Mesenteric fat pad (tissue), 1 donor: ENCODE data around the gene GALNT13. TPM values are rescaled to one million over a fixed set of nuclear protein-coding genes. Genes with fewer than 3 reads are reported as not detected.

Experiments
- DNase-seq: peaks from one replicate; pipeline ENCODE4 v3.0.0-alpha.2; 2020; ENCODE audit warnings: low spot score
- total RNA-seq: library from RNA; stranded (reverse); fragmentation: NEBNext Ultra II Directional; extraction: Animal tissue kit (Norgen Biotek cat#: 25700); gene quantifications from one replicate; pipeline ENCODE4 v1.2.1, GENCODE V29; 2021
- donor health status: DM: yes; HTN: yes; CAD: no.

The GALNT13 gene
- total RNA-seq, 1 donor from 2014 or later, result 3.1 TPM

DNA sequence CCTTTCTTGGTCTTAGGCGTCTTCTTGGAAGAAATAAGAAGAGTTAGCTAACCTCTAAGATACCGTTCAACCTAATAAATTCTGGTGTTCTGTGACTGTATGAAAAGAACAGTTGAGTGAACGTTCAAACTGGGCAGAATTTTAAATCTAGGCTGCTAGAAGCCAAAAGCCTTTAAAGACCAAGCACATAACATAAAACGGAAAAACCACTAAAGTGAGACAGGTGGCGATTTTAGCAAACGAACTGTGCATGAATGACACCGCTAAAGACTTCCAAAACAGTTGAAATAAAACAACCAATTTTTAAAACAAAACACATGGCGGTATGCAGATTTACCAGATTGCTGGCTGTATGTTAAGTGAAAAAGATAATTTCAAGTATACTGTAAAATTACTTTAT, 73.1 kb downstream of the GALNT13 start:
- DNase-seq, result no peak

DNA sequence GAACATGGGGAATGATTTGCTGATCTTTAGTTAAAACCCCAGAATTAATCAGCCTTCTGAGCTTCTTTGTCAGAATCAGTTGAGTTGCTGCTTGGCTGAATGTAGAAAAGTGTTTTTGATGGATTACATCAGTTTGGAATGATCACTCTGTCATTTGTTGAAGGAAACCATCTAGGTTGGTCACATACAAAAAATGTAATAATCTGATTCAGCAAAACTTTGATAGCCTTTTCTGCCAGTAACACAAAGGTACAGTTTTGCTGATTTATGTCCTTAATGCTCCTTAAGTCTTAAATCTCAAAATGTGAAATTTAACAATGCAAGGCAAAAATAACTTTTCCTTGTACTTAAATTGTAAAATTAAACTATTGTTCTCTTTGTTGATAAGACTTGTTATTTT, 74.3 kb downstream of the GALNT13 start:
- DNase-seq, result no peak

DNA sequence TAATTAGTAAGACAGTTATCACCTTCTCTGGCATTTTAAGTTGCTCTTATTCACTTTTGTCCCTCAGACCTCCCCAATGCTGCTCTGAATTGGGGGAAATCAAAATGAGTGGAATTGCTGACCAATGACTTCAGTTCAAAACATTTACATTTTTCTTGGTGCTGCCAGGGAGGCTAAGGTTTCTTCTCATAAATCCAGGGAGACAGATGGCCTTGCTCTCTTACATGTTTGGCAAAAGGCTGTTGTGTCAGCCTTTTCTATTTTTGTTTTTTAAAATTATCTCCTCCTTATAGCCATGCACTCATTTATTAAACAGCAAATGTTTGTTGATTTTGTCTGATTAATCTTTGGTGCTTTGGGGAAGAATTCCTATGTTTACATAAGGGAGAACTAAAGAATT, 82.0 kb downstream of the GALNT13 start:
- no peak for DNase-seq

DNA sequence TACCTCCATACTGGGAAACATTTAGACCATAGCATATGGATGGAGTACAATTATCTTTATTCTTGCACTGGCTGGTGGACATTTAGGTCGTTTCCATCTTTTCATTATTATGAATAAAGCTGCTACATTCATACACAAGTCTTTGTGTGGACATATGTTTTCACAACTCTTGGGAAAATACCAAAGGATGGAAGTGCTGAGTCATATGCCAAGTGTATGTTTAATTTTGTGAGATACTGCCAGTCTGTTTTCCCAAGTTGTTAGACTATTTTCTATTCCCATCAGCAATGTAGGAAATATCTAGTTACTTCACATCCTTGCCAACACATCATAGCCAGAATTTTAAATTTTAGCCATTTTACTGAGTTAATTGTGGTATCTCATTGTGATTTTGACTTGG, 91.5 kb downstream of the GALNT13 start:
- DNase-seq, result no peak

DNA sequence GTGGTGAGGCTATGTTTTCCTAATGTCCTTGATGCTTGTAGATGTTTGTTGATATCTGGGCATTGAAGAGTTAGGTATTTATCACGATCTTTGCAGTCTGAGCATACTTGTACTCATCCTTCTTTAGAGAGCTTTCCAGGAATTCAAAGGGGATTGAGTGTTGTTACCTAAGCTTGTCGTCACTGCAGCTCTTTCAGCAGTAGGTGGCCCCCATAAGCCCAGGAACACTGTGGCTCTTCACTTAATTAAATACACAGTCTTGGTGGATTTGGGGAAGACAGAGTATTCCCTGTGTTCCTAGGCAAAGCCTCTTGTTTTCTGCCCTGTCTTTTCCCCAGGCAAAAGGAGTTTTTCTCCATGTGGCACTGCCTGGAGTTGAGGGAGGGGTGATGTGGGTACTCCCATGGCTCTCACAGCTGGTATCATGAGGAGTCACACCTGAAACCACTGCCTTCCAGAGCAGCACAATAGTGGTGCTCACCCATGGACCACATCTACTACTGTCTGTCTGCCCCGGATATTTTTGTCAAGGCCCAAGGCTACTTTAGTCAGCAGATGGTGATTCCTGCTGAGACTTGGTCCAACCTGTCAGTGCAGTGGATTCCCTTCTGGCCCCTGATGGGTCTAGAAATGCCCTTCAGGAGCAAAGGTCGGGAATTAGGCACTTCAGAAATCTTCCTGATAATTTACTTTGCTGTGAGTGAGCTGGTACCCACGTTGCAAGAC, 95.7 kb downstream of the GALNT13 start:
- DNase-seq, result no peak

DNA sequence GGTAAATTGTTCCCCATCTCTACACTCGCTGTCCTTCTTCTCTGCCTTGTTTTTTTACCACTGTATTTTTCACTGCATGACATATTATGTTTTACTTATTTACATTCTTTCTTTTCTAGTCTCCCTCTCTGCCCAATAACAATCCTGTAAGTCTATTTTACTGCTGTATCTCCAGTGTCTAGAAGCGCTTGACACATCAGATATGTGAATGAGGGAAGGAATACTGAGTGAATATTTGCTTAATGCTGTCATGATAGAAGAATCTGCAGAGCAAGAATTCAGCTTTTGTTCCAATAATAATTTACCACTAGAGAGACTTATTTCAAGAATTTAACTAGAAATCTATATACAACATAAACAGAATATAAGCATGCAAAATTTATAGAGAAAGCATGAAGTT, 99.5 kb downstream of the GALNT13 start:
- DNase-seq, result no peak

DNA sequence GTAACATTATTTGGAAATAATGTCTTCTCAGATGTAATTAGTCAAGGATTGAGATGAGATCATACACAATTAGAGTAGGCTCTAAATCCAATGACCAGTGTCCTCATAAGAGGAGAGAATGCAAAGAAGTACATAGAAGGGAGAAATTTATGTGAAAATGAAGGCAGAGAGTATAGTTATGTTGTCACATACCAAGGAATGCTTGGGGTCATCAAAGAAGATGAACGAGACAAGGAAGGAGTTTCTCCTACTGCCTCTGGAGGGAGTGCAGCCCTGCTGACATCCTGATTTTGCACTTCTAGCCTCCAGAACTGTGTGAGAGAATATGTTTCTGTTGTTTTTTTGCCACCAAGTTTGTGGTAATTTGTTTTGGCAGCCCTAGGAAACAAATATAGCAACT, 100.1 kb downstream of the GALNT13 start:
- DNase-seq, result no peak

DNA sequence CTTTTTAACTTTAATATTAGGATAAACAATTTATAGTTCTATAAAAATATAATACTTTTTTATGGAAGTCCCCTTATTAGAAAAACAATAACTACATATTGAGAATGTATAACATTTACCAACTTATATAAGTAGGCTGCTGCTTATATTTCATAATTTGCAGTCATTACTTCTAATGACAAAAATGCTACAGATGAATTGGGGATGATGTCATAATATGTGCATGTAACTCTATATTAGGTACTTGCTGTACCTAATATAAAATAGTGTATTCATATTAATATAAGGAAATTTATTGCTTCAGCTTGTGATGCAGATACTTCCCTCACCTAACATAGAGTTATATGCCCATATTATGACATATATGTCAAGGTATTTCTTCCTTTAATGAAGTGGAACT, 100.7 kb downstream of the GALNT13 start:
- DNase-seq, result no peak

DNA sequence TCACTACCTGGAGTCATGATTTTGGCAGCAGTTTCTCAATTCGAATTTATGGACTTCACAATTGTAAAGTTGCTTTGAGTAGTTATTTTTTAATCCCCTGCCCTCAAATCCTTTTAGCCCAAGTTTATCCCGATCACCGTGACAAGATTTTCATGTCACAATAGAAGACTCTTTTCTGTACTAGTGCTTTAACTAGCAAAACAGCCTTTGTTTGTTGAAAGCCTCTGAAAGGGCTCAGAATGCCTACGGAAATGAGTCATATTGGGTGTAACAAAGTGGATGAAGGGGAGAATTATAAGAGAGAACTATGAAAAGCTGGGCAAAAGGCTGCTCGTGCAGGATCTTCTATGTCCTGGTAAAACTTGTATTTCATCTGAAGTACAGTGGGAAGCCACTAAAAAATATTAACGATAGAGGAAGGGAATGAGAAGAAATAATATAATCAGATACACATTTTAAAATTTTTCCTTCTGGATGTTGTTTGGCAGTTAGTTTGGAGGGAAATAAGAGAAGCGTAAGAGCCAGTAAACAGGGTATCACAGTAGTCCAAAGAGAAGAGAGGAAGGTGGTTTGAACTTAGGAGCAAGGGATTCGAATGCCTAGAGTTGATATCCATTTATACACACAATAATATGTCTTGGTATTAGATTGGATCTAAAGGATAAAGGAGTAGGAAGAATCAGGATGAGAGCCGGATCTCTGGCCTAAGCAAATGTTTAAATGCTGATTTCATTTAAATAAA, 114.9 kb downstream of the GALNT13 start:
- DNase-seq, result no peak

DNA sequence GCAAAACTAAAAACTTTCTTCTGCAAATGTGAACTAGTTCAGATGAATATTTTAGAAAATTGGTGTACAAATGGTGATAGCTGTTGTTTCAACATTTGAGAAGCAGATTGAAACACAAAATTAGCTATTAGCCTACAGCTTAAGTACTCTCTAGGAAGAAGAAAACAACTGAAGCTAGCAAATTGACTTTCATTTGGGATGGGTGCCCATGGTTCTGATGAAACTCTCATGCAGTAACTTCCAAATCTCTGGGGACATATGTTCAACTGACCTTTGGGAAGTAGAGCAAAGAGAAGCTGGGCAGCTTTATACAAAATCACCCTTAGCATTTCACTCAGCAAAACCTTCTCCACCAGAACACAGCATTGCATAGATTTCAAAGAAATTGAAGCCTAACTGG, 119.0 kb downstream of the GALNT13 start:
- DNase-seq, result no peak

DNA sequence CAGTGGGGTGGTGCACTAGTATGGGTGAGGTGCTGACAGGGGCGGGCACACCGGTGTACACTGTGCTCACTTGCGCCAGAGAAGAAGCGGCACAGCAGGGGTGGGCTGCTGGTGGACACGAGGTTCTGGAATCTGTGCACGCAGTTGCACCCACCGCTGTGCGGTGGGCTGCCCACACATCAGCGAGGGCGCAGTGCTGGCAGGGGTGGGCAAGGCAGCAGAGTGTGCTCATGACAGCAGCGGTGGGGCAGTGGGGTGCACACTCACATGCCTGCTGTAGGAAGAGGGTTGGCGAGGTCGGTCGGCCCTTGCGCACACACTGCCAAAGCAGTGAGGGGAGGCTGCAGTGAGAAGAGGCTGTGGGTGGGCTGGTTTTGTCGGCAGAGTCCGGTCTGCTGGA, 141.8 kb downstream of the GALNT13 start:
- DNase-seq, result no peak

DNA sequence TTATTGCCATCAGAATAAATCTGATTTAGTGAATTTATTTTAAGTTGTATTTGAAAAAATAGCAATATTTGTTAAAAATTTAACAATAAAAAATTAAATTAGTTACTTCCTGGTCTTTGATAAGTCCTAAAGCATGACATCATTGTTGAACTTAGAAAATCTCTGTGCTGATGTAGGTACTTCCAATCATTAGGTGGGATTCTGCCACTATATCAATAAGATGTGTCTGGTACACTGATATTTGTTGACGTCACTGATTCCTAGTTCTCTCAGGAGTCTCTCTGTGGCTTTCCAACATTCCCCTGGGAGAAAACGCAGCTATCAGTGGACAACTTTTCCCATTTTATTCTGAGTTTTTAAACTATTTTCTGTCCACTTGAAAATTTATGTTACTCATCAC, 143.5 kb downstream of the GALNT13 start:
- no peak for DNase-seq

DNA sequence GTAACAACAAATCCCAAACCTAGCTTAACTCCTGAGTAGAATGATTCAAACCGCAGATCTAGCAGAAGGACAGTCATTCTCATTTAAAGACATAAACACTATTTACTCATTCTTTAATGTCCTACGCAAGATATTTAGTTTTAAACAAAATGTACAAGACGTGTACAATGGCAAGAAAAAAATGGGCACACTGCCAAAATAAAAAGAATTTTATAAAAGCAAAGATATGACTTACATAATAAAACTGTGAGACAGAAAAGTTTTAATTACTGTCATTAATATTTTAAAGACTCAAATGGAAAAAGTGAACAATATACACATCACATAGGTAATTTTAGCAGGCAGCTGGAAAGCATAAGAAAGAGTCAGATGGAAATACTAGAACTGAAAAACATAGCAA, 157.8 kb downstream of the GALNT13 start:
- no peak for DNase-seq

DNA sequence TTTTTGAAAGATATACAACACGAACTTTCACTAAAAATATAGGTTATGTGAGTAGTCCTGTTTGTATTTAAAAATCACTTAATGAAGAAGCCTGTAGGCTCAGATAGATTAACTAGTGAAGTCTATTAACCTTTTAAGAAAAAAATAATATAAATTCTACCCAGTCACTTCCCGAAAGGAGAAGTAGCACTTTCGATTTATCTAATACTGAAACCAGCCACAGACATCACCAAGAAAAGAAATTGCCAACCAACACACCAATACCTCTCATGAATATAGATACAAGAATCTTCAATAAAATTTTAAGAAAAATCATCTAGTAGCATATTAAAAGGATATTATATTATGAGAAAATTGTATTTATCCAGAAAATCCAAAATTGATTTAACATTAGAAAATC, 160.5 kb downstream of the GALNT13 start:
- DNase-seq, result no peak

DNA sequence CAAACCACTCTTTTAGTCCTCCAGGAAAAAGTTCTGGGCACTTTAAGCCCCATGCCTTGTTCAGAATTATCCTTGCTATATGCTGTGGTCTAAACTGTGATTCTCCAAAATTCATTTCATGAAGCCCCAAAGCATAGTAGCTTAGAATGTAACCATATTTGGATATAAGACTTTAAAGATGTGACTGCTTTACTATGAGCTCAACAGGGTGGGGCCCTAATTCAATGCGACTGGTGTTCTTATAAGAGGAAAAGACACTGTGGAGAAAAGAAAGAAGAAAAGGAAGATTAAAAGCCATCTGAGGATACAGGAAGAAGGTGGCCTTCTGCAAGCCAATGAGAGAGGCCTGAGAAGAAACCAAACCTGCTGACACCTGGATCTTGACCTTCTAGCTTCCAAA, 174.8 kb downstream of the GALNT13 start:
- DNase-seq, result no peak

DNA sequence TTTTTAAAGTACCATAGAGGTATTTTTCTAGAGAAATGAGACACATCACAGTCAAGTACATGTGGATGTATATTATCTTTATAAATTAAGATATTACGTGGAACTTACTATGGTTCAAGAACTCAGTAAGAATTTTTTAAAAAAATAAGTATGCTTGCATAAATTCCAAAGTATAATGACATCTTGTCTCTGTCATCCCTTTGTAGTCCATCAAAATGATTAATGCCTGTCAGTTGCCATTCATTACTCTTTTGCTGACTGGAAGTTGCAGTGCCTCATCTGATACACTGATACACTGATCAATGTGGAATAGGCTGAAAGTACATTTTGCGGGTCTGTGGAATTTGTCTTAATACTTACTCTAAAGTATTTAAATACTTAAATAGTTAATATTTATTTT, 177.2 kb downstream of the GALNT13 start:
- no peak for DNase-seq

DNA sequence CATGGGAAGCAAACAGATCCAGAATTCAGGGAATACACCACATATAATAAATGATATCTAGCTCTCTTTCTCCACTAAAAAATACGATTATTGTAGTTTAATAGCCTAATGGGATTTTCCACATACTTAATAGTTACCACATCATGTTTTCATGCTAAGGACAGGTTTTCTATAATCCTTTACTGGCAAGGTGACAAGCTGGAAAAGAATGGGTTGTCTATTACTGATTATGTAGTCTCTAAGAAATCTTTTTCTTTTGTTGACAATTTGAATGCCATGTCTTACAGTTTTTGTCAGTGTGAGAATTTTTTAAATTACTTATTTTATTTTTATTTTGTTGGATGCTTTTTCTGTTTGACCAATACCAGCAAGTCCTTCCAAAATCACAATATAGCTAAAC, 177.8 kb downstream of the GALNT13 start:
- no peak for DNase-seq

DNA sequence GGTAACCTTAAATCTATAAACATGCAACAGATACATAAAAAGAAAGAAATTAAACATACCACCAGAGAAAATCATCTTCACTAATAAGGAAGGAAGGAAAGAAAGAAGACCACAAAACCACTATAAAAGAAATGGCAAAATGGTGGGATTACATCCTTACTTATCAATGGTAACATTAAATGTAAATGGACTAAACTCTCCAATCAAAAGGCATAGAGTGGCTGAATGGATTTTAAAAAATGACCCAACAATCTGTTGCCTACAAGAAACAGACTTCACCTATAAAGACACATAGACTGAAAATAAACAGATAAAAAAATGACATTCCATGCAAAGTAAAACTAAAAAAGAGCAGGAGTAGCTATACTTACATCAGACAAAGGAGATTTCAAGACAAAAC, 195.4 kb downstream of the GALNT13 start:
- DNase-seq, result no peak

DNA sequence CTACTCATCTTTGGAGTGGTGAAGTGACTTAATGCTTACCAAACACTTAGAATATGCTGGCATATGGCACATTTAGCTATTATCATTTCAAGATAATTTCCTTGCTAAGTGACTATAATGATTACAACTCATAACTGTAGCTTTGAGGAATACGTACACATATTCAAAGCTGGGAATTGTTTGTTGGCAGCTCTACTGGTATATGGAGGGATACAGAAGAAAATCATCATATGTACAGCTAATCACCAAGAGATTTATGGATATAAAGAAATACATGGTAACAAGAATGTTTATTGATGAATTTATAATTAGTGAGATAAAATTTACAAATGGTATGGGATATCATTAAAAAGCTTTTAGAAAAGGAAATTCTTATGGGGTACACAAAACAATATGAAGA, 207.2 kb downstream of the GALNT13 start:
- DNase-seq, result no peak

DNA sequence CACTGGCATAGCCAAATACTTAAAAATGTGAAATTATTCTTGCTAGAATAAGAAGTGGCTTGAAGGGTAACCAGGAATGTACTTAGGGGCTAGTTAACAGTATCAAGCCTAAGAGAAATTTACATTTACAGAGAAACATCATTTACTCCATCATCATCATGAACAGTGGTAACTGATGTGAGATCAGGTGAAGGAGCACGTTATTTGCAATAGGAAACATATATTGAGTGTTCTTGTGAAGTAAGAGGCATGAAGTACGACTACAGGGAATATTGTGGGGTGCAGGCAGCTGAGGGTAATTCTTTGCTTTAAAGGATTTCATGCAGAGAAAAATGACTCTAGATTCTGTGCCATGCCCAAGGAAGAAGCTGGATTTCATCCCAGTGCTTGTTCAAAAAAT, 220.8 kb downstream of the GALNT13 start:
- no peak for DNase-seq

DNA sequence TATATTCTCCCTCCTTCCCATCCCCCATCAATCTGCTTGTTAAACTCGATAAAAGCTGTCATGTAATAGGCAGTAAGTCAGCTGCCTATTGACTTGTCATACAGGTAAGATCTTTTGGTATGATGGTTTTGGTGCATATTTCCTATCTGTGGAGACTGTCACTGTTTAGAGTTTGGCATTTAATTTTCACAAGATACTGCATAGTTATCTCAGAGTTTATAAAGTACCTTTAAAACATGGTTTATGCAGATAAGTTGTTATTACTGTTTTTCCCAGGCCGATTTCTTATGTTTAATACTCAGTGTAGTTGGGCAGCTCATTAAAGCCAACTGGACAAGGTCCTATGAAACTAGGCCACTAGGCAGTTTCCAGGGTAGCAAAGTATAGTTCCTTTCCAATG, 222.1 kb downstream of the GALNT13 start:
- no peak for DNase-seq

DNA sequence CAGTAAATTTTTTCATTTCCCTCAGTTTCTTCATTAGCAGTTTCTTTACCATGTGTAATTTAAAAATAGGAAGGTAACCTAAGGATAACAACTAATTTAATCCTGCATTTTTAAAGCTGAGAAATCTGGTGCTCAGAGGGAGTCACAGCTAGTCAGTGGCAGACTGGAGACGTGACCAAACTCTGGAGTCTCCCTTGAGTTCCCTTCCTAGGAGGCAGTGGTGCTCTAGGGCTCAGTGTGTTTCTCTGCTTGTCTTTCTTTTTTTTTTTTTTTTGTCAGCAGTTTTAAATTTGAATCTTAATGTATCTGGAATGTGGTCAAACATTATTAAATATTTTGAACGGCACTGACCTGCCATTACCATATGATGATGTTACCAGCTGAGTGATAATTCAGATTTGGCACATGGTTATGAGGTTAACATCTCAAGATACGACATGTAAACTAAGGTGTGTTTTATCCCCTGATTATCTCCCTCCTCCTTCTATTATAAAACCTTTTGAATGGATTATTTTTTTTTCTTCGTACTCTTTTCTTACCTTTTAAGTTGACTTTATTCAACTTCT, 226.2 kb downstream of the GALNT13 start:
- DNase-seq, result no peak

DNA sequence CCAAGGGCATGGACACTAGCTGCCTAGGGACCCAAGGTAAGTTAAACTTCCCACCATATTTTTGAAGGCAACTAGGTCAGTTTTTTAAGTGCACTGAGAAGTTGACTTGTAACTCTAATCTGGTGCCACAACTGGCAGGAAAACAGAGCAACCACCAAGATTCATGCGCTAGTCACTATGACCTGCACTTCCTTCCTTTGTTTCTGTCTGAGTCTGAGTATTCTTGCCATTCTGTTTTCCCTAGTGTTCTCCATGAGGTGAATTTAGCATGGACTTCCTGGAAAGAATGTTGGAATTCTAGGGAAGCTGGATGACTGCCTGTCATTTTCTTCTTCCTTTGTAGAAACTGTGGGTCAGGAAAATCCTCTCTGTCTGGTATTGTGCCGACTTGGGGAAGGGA, 249.0 kb downstream of the GALNT13 start:
- DNase-seq, result no peak
